ENCODE results near the gene MTMR4. TPM values are rescaled to one million over a fixed set of nuclear protein-coding genes. Genes with fewer than 3 reads are reported as not detected.
A peak's percentile ranks its signal among the peaks of the same experiment; 100 is the strongest.

The MTMR4 gene
- total and polyA plus RNA-seq, 7 experiments from 2014 or later: 19.4 to 71.3 (median 47.8) TPM

DNA sequence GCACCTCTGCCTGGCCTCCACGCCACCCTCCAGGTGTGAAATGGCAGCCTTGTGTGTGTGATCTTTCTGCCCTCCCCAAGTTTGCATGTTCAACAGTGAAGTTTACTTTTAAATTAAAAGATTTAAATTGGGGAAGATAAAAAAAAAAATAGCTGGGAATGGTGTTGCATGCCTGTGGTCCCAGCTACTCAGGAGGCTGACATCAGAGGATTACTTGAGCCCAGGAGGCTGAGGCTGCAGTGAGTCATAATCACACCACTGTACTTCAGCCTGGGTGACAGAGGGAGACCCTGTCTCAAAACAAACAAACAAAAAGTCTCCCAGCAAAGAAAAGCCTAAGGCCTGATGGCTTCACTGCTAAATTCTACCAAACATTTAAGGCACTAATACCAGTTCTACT lies 61.7 kb downstream of the MTMR4 start:
- no peak overlapping the region for H3K4me3 Mint-ChIP-seq
- no peak overlapping the region for H3K4me3 ChIP-seq (ENCODE audit: low read length)
- intact Hi-C loops (cut with micrococcal nuclease): no loop called here
- no peaks in the 10 kb centered on the region for H3K9me3 Mint-ChIP-seq
- POLR2A ChIA-PET: no interaction called here
- H3K27me3 ChIP-seq (ENCODE audit: control insufficient read depth in 2 of 2, insufficient read depth in 2 of 2, low read length in 2 of 2): no peaks in the 10 kb centered on the region
- H3K4me1 Mint-ChIP-seq: peaks cover 0 to 12% (median 0%) of the 10 kb centered on the region in 7 donors
- H3K27ac ChIP-seq (ENCODE audit: low read depth, low read length): no peak overlapping the region
- H3K4me1 ChIP-seq (ENCODE audit: control insufficient read depth in 2 of 2, insufficient read depth in 2 of 2, low read length in 2 of 2): no peaks in the 10 kb centered on the region
- no peaks in the 10 kb centered on the region for H3K9me3 ChIP-seq (ENCODE audit: control insufficient read depth in 2 of 3, low read length in 3 of 3)
- no peaks in the 10 kb centered on the region for H3K27me3 Mint-ChIP-seq
- CTCF ChIA-PET: no interaction called here
- ATAC-seq: no peak
- DNase-seq: no peak
- peaks cover 0 to 36% (median 24%) of the 10 kb centered on the region in 5 donors for H3K36me3 Mint-ChIP-seq
- H3K36me3 ChIP-seq (ENCODE audit: control insufficient read depth in 2 of 3, insufficient read depth in 3 of 3, low read length in 3 of 3): peaks cover 0 to 4% (median 0%) of the 10 kb centered on the region in 3 experiments
- no peak overlapping the region for H3K27ac Mint-ChIP-seq

DNA sequence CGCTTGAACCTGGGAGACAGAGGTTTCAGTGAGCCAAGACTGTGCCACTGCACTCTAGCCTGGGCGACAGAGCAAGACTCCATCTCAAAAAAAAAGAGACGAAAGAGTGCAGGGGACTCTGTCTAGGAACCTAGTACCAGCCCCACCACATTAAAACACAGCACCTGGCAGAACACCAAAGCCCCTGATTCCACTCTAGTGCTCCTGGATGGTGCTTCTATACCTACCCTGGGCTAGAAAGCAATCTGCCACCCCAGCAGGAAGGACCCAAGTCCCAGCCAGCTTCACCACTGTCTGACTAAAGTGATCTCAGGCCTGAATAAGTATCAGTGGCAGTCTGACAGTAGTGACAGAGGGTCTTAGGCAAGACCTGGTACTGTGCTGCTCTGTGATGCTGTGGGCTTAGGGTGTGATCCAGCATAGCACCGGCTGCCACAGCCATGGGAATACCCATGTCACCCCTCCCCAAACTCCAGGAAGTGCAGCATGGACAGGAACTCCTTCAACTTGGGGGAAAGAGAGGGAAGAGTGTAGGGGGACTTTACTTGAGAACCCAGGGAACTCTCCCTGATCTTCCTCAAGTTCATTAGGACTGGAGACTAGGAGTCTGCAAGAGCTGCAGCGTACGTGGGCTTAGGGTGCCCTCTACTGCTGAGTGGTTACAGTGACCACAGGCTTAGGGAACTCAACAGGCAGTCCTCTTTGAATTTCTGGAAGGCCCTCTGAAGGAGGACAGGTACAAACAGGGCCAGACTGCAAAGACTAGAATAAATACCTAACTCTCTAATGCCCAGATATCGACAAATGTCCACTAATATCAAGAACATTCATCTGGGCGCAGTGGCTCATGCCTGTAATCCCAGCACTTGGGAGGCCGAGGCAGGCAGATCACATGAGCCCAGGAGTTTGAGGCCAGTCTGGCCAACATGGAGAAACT lies 67.1 kb downstream of the MTMR4 start:
- no peak overlapping the region for H3K4me3 ChIP-seq (ENCODE audit: low read length)
- Mint-ChIP-seq H3K4me3 (no peak overlapping the region), H3K27me3 (peaks cover 0 to 4% (median 0%) of the 10 kb centered on the region in 5 donors), H3K27ac (no peak overlapping the region), H3K36me3 (peaks cover 0 to 32% (median 17%) of the 10 kb centered on the region in 5 donors), H3K4me1 (peaks cover 0 to 11% (median 4%) of the 10 kb centered on the region in 7 donors), H3K9me3 (no peaks in the 10 kb centered on the region)
- no peaks in the 10 kb centered on the region for H3K36me3 ChIP-seq (ENCODE audit: control insufficient read depth in 2 of 3, insufficient read depth in 3 of 3, low read length in 3 of 3)
- no peak overlapping the region for H3K27ac ChIP-seq (ENCODE audit: low read depth, low read length)
- no peaks in the 10 kb centered on the region for H3K27me3 ChIP-seq (ENCODE audit: control insufficient read depth in 2 of 2, insufficient read depth in 2 of 2, low read length in 2 of 2)
- H3K4me1 ChIP-seq (ENCODE audit: control insufficient read depth in 2 of 2, insufficient read depth in 2 of 2, low read length in 2 of 2): no peaks in the 10 kb centered on the region
- peak; percentile 11 to 70 (median 36) for DNase-seq
- ChIA-PET CTCF (interaction anchor here (0.7 to 1.5 kb wide), 4 partner anchors 12 to 248 kb away, joined by 3 to 5 read pairs (median 4); no protein-coding TSS in a partner anchor), POLR2A (no interaction called here)
- H3K9me3 ChIP-seq (ENCODE audit: control insufficient read depth in 2 of 3, low read length in 3 of 3): no peaks in the 10 kb centered on the region
- peak; percentile 79 for ATAC-seq
- intact Hi-C loops (cut with micrococcal nuclease): loop anchor here (1.0 to 10.0 kb wide), 8 partner anchors 63 to 247 kb away; no protein-coding TSS in a partner anchor

DNA sequence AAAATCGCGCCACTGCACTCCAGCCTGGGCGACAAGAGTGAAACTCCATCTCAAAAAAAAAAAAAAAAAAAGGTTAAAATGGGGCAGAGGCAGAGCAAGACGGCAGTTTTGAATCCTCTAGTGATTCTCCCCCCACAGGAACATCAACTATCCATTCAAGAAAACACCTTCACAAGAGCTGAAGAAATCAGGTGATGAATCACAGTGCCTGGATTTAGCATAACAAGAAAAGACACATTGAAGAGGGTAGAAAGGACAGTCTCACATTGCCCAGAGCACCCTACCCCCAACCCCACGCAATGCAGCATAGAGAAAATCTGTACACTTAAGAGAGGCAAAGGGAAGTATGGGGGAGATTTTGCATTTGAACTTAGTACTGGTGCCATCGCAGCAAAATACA lies 68.4 kb downstream of the MTMR4 start:
- Histone ChIP-seq H3K4me3 (ENCODE audit: low read length) (no peak overlapping the region), H3K4me1 (ENCODE audit: control insufficient read depth in 2 of 2, insufficient read depth in 2 of 2, low read length in 2 of 2) (no peaks in the 10 kb centered on the region), H3K9me3 (ENCODE audit: control insufficient read depth in 2 of 3, low read length in 3 of 3) (no peaks in the 10 kb centered on the region), H3K27me3 (ENCODE audit: control insufficient read depth in 2 of 2, insufficient read depth in 2 of 2, low read length in 2 of 2) (no peaks in the 10 kb centered on the region), H3K27ac (ENCODE audit: low read depth, low read length) (no peak overlapping the region), H3K36me3 (ENCODE audit: control insufficient read depth in 2 of 3, insufficient read depth in 3 of 3, low read length in 3 of 3) (no peaks in the 10 kb centered on the region)
- ChIA-PET POLR2A (no interaction called here), CTCF (interaction anchor here (0.7 to 1.1 kb wide), 2 partner anchors 129 to 197 kb away, joined by 3 to 5 read pairs; no protein-coding TSS in a partner anchor)
- peaks cover 0 to 34% (median 25%) of the 10 kb centered on the region in 5 donors for H3K36me3 Mint-ChIP-seq
- H3K27ac Mint-ChIP-seq: no peak overlapping the region
- H3K4me3 Mint-ChIP-seq: no peak overlapping the region
- intact Hi-C loops (cut with micrococcal nuclease): loop anchor here in 1 of 2 donors (10.0 kb wide), 1 partner anchor 61 kb away; no protein-coding TSS in a partner anchor
- peaks cover 0 to 10% (median 0%) of the 10 kb centered on the region in 7 donors for H3K4me1 Mint-ChIP-seq
- H3K9me3 Mint-ChIP-seq: no peaks in the 10 kb centered on the region
- ATAC-seq (no peak), DNase-seq (no peak)
- H3K27me3 Mint-ChIP-seq: peaks cover 0 to 4% (median 0%) of the 10 kb centered on the region in 5 donors

Other genes with a start within 250 kb of the MTMR4 start
- gene MPO, start 233.7 kb downstream of the MTMR4 start, total RNA-seq: 1 to 10 TPM in 1 of 5 experiments, under 1 TPM in 1, not detected in 3; 0.32 to 7.3 TPM
- not detected for gene MPO, start 233.7 kb downstream of the MTMR4 start, polyA plus RNA-seq
- gene TSPOAP1, start 185.8 kb downstream of the MTMR4 start, total RNA-seq: 10 to 100 TPM; 11.2 to 62.5 (median 20.5) TPM
- 1 to 10 TPM in 1 of 2 donors, under 1 TPM in 1; 0.20 to 1.5 TPM for gene TSPOAP1, start 185.8 kb downstream of the MTMR4 start, polyA plus RNA-seq
- 10 to 100 TPM; 36.0 to 75.6 (median 62.3) TPM for gene SUPT4H1, start 162.4 kb downstream of the MTMR4 start, total RNA-seq
- 10 to 100 TPM; 69.4 to 91.7 TPM for gene SUPT4H1, start 162.4 kb downstream of the MTMR4 start, polyA plus RNA-seq
- gene RNF43, start 97.1 kb downstream of the MTMR4 start, total RNA-seq: 1 to 10 TPM in 4 of 5 experiments, under 1 TPM in 1; 0.48 to 2.2 (median 1.9) TPM
- 1 to 10 TPM in 1 of 2 donors, under 1 TPM in 1; 0.96 to 1.1 TPM for gene RNF43, start 97.1 kb downstream of the MTMR4 start, polyA plus RNA-seq
- 1 to 10 TPM in 4 of 5 experiments, under 1 TPM in 1; 0.34 to 4.0 (median 3.1) TPM for gene HSF5, start 26.2 kb downstream of the MTMR4 start, total RNA-seq
- 1 to 10 TPM; 1.1 to 1.5 TPM for gene HSF5, start 26.2 kb downstream of the MTMR4 start, polyA plus RNA-seq
- gene TEX14, start 177.4 kb upstream of the MTMR4 start, total RNA-seq: 1 to 10 TPM in 1 of 5 experiments, under 1 TPM in 4; 0.17 to 2.4 (median 0.54) TPM
- not detected for gene TEX14, start 177.4 kb upstream of the MTMR4 start, polyA plus RNA-seq
- gene RAD51C, start 178.0 kb upstream of the MTMR4 start, total RNA-seq: 10 to 100 TPM; 11.4 to 52.6 (median 27.8) TPM
- gene RAD51C, start 178.0 kb upstream of the MTMR4 start, polyA plus RNA-seq: 10 to 100 TPM; 46.5 to 57.9 TPM
- gene PPM1E, start 241.2 kb upstream of the MTMR4 start, total RNA-seq: under 1 TPM in 1 of 5 experiments, not detected in 4; 0.07 TPM
- not detected for gene PPM1E, start 241.2 kb upstream of the MTMR4 start, polyA plus RNA-seq